ENCODE measurements around the gene UPF1.

GRCh38 chr19:18913466-18913865, 81.7 kb downstream of the UPF1 start:
- TF ChIP-seq, protein P1, sequence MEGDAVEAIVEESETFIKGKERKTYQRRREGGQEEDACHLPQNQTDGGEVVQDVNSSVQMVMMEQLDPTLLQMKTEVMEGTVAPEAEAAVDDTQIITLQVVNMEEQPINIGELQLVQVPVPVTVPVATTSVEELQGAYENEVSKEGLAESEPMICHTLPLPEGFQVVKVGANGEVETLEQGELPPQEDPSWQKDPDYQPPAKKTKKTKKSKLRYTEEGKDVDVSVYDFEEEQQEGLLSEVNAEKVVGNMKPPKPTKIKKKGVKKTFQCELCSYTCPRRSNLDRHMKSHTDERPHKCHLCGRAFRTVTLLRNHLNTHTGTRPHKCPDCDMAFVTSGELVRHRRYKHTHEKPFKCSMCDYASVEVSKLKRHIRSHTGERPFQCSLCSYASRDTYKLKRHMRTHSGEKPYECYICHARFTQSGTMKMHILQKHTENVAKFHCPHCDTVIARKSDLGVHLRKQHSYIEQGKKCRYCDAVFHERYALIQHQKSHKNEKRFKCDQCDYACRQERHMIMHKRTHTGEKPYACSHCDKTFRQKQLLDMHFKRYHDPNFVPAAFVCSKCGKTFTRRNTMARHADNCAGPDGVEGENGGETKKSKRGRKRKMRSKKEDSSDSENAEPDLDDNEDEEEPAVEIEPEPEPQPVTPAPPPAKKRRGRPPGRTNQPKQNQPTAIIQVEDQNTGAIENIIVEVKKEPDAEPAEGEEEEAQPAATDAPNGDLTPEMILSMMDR (conservative IDR thresholded peaks at IDR 0.05; ENCODE audit: low read length), result no peak
- TF ChIP-seq EZH2phosphoT487 (IDR thresholded peaks at IDR 0.05; ENCODE audit: borderline replicate concordance, low read depth, low read length), result no peak

All from OCI-LY7 (cell line).